B cell (primary cell): ENCODE data around the gene PLAC9. TPM values are rescaled to one million over a fixed set of nuclear protein-coding genes. Genes with fewer than 3 reads are reported as not detected.

ENCODE experiments used
- ATAC-seq: fragments of 200-7000 bp; cut with Tn5 transposase; one replicate; pipeline ENCODE4 v1.10.0; 2021; ENCODE audit warnings: low read depth, mild to moderate bottlenecking, moderate number of reproducible peaks, moderate library complexity
- CTCF ChIA-PET: fragments of 350-600 bp; sonication (Branson Sonifier 250); formaldehyde crosslinking; loops from one replicate; lab custom pipeline; 2021; ENCODE audit warnings: antibody characterized with exemption, inconsistent platforms; lab: Charles Lee
- POLR2A ChIA-PET: fragments of 350-600 bp; sonication (Branson Sonifier 250); formaldehyde crosslinking; loops from one replicate; lab custom pipeline; 2021; ENCODE audit warnings: antibody characterized with exemption; lab: Charles Lee
- DNase-seq: peaks from one replicate; pipeline ENCODE4 v3.0.0; 2013
- H2AFZ ChIP-seq: 2 replicates; pipeline ENCODE4 v1.6.1; 2012; ENCODE audit warnings: mild to moderate bottlenecking, low read depth, low read length; ENCODE audit not compliant: insufficient read depth, poor library complexity, severe bottlenecking
- H3K27ac ChIP-seq, 2 donors: 1 replicate in 1 of 2; 2 replicates in 1 of 2; pipeline ENCODE4 v1.5.1; 2012 to 2013; ENCODE audit warnings: low read length in 2 of 2, mild to moderate bottlenecking in 2 of 2, moderate library complexity in 1 of 2
- H3K27me3 ChIP-seq, 4 experiments: fragments of 200-600 bp in 1 of 4; sonication (generic) in 1 of 4; replicated peaks in 1 of 4; 1 replicate in 2 of 4; 2 replicates in 2 of 4; pipeline versions ENCODE4 v1.6.1 to v1.7.0; 2013 to 2016; ENCODE audit warnings: low read length in 3 of 4, mild to moderate bottlenecking in 2 of 4, mixed read lengths in 1 of 4, moderate library complexity in 1 of 4; ENCODE audit not compliant: insufficient read depth in 4 of 4, control insufficient read depth in 3 of 4; ENCODE audit errors: control extremely low read depth in 1 of 4
- H3K36me3 ChIP-seq, 2 experiments: replicated peaks in 1 of 2; 1 replicate in 1 of 2; 2 replicates in 1 of 2; pipeline versions ENCODE4 v1.6.1 to v1.7.1; 2013; ENCODE audit warnings: low read length in 1 of 2; ENCODE audit not compliant: insufficient read depth in 2 of 2, control insufficient read depth in 1 of 2; ENCODE audit errors: control extremely low read depth in 1 of 2, extremely low read depth in 1 of 2
- H3K4me1 ChIP-seq, 2 donors: fragments of 200-600 bp in 1 of 2; sonication (generic) in 1 of 2; 1 replicate in 1 of 2; 2 replicates in 1 of 2; pipeline versions ENCODE4 v1.5.1 to v1.6.1; 2013 to 2017; ENCODE audit warnings: low read length in 2 of 2; ENCODE audit not compliant: control insufficient read depth in 2 of 2, insufficient read depth in 2 of 2
- H3K4me2 ChIP-seq: replicated peaks from 2 replicates; pipeline ENCODE3; 2012; ENCODE audit warnings: mild to moderate bottlenecking, low read depth, low read length; ENCODE audit not compliant: poor library complexity, severe bottlenecking
- H3K4me3 ChIP-seq, 5 experiments: fragments of 200-600 bp in 1 of 5; sonication (generic) in 1 of 5; 1 replicate in 3 of 5; 2 replicates in 2 of 5; pipeline versions ENCODE4 v1.5.1 to v1.7.0; 2011 to 2016; ENCODE audit warnings: low read length in 4 of 5, mild to moderate bottlenecking in 4 of 5, low read depth in 2 of 5, control low read depth in 1 of 5, moderate library complexity in 1 of 5; ENCODE audit not compliant: insufficient read depth in 1 of 5; ENCODE audit errors: control extremely low read depth in 1 of 5, extremely low read depth in 1 of 5
- H3K79me2 ChIP-seq: fragments of 200-600 bp; sonication (generic); one replicate; pipeline ENCODE4 v1.6.0; 2016; ENCODE audit warnings: low read length; ENCODE audit not compliant: control insufficient read depth, insufficient read depth
- H3K9ac ChIP-seq: fragments of 200-600 bp; sonication (generic); 2 replicates; pipeline ENCODE4 v1.6.1; 2017; ENCODE audit warnings: mild to moderate bottlenecking, low read length, moderate library complexity
- H3K9me3 ChIP-seq, 3 donors: one replicate each; pipeline versions ENCODE4 v1.6.1 to v1.7.1; 2013; ENCODE audit warnings: low read length in 2 of 3; ENCODE audit not compliant: control insufficient read depth in 2 of 3, insufficient read depth in 1 of 3; ENCODE audit errors: control extremely low read depth in 1 of 3
- H4K20me1 ChIP-seq: 2 replicates; pipeline ENCODE4 v1.6.0; 2012; ENCODE audit warnings: mild to moderate bottlenecking, low read length; ENCODE audit not compliant: insufficient read depth, control insufficient read depth, poor library complexity, severe bottlenecking
- H3K27ac Mint-ChIP-seq: one replicate; pipeline ENCODE4 v1.8.0; 2021; ENCODE audit warnings: mixed read lengths
- H3K27me3 Mint-ChIP-seq: one replicate; pipeline ENCODE4 v1.8.0; 2021; ENCODE audit warnings: mixed read lengths
- H3K4me1 Mint-ChIP-seq: one replicate; pipeline ENCODE4 v1.8.0; 2021; ENCODE audit warnings: mixed read lengths
- H3K4me3 Mint-ChIP-seq: one replicate; pipeline ENCODE4 v1.8.0; 2021; ENCODE audit warnings: mixed read lengths
- H3K9me3 Mint-ChIP-seq: one replicate; pipeline ENCODE4 v1.8.0; 2022; ENCODE audit warnings: mixed read lengths; ENCODE audit not compliant: insufficient read depth
- CTCF ChIP-seq: fragments of 200-600 bp; IDR thresholded peaks from one replicate; pipeline ENCODE4 v1.8.0; 2022; ENCODE audit warnings: antibody characterized with exemption, mild to moderate bottlenecking
- EZH2 ChIP-seq: IDR thresholded peaks from 2 replicates; pipeline ENCODE4 v1.6.1; 2012; ENCODE audit warnings: borderline replicate concordance, low read depth, mild to moderate bottlenecking, moderate library complexity, low read length; ENCODE audit not compliant: insufficient read depth, poor library complexity, severe bottlenecking
- WGBS: methylation state at CpG from one replicate; pipeline ENCODE4 v1.1.5; 2013; ENCODE audit warnings: missing lambda C conversion rate; ENCODE audit not compliant: insufficient coverage; 5-methylcytosine and 5-hydroxymethylcytosine counted together
- intact Hi-C: fragments of 100-400 bp; cut with micrococcal nuclease; formaldehyde crosslinking; loops from one replicate; pipeline ENCODE4 v1.10.0; 2022
- polyA plus RNA-seq: library from polyadenylated mRNA; depleted of rRNA; stranded (reverse); fragments of >200 nt; gene quantifications from 2 replicates; pipeline ENCODE4 v1.2.3, GENCODE V29; 2012
- total RNA-seq, 2 donors: library from RNA; stranded (reverse); fragments of 120-200 nt in 1 of 2; gene quantifications; 1 replicate in 1 of 2; 2 replicates in 1 of 2; pipeline versions ENCODE4 v1.2.3 to v1.2.4, GENCODE V29; 2013 to 2022

The PLAC9 gene
- total and polyA plus RNA-seq, 2 donors (not counting 1 experiment from before 2014, with no cell fraction given): not detected

- Histone ChIP-seq H3K27ac (peak overlapping the region; percentile 8 to 77), H3K4me1 (peaks cover 56 to 57% of the 10 kb centered on the region in 2 donors), H4K20me1 (peaks cover 38% of the 10 kb centered on the region), H3K9me3 (peaks cover 1 to 3% (median 3%) of the 10 kb centered on the region in 3 donors), H3K4me2 (peak overlapping the region; percentile 60), H2AFZ (no peak overlapping the region), H3K27me3 (no peaks in the 10 kb centered on the region), H3K9ac (peak overlapping the region; percentile 37), H3K36me3 (peaks cover 0 to 13% of the 10 kb centered on the region in 2 experiments), H3K4me3 (no peak overlapping the region), H3K79me2 (peaks cover 87% of the 10 kb centered on the region)
- H3K27me3 Mint-ChIP-seq: no peaks in the 10 kb centered on the region
- ChIA-PET CTCF (interaction anchor here (1.3 kb wide), 1 partner anchor 11 kb away, joined by 7 read pairs; no protein-coding TSS in a partner anchor), POLR2A (no interaction called here)
- peaks cover 73% of the 10 kb centered on the region for H3K4me1 Mint-ChIP-seq
- H3K4me3 Mint-ChIP-seq: no peak overlapping the region
- DNase-seq (no peak), ATAC-seq (no peak)
- peaks cover 3% of the 10 kb centered on the region for H3K9me3 Mint-ChIP-seq
- TF ChIP-seq CTCF (no peak), EZH2 (no peak)
- peak overlapping the region; percentile 80 for H3K27ac Mint-ChIP-seq
- intact Hi-C loops: no loop called here
These were observed 60.0 kb downstream of the PLAC9 start for GRCh38 chr10:80192553-80192952.

GRCh38 chr10:80194373-80195045 lies 62.0 kb downstream of the PLAC9 start:
- Histone ChIP-seq H3K27ac (peak overlapping the region in 1 of 2 donors; percentile 69), H4K20me1 (peaks cover 53% of the 10 kb centered on the region), H3K9ac (no peak overlapping the region), H3K79me2 (peaks cover 95% of the 10 kb centered on the region), H3K36me3 (peaks cover 0 to 13% of the 10 kb centered on the region in 2 experiments), H3K27me3 (no peaks in the 10 kb centered on the region), H3K4me2 (no peak overlapping the region), H3K4me1 (peaks cover 47 to 50% of the 10 kb centered on the region in 2 donors), H2AFZ (no peak overlapping the region), H3K9me3 (peaks cover 1 to 3% (median 3%) of the 10 kb centered on the region in 3 donors), H3K4me3 (no peak overlapping the region)
- TF ChIP-seq EZH2 (no peak), CTCF (no peak)
- intact Hi-C loops: no loop called here
- H3K27me3 Mint-ChIP-seq: no peaks in the 10 kb centered on the region
- peak overlapping the region; percentile 67 for H3K27ac Mint-ChIP-seq
- POLR2A ChIA-PET: interaction anchor here (0.7 kb wide), 1 partner anchor 9 kb away, joined by 6 read pairs; no protein-coding TSS in a partner anchor
- WGBS: 91% methylated on average over 9 of the region's 11 CpGs
- peaks cover 3% of the 10 kb centered on the region for H3K9me3 Mint-ChIP-seq
- H3K4me3 Mint-ChIP-seq: no peak overlapping the region
- ATAC-seq: no peak
- CTCF ChIA-PET: interaction anchor here (0.9 to 1.9 kb wide), 6 partner anchors 8 to 50 kb away, joined by 3 to 9 read pairs (median 4); no protein-coding TSS in a partner anchor
- DNase-seq: no peak
- H3K4me1 Mint-ChIP-seq: peaks cover 66% of the 10 kb centered on the region
